ENCODE data around the gene MYLK. TPM values are rescaled to one million over a fixed set of nuclear protein-coding genes. Genes with fewer than 3 reads are reported as not detected.

Gene MYLK
- total and polyA plus RNA-seq, 2 of the 4 experiments (the other 2 are of a cell fraction) = 299 to 484 TPM

- ChIA-PET POLR2A (ENCODE audit: unreplicated experiment) (no interaction called here), CTCF (no interaction called here)
- Histone ChIP-seq H3K9me1 (ENCODE audit: insufficient read depth, low read length) (peaks cover 14% of the 10 kb centered on the region), H3K79me1 (ENCODE audit: low read depth in 1 of 2, low read length in 2 of 2) (peaks cover 23 to 53% of the 10 kb centered on the region in 2 experiments), H2AK5ac (ENCODE audit: low read depth, low read length) (no peak overlapping the region), H4K8ac (ENCODE audit: low read depth in 2 of 2, low read length in 2 of 2) (no peak overlapping the region; a peak in 1 of 4 replicates), H2BK20ac (ENCODE audit: low read depth, low read length) (no peak overlapping the region), H3K4me3 (ENCODE audit: insufficient read depth, low read depth, low read length) (no peak overlapping the region), H4K5ac (ENCODE audit: low read depth, low read length) (no peak overlapping the region), H3K9ac (ENCODE audit: low read depth, low read length) (no peak overlapping the region), H2BK120ac (ENCODE audit: low read depth, low read length) (no peak overlapping the region), H3K4me1 (ENCODE audit: control insufficient read depth, insufficient read depth, low read length) (peaks cover 16% of the 10 kb centered on the region), H3K36me3 (ENCODE audit: control insufficient read depth, insufficient read depth, low read length) (peaks cover 7% of the 10 kb centered on the region), H3K27ac (ENCODE audit: insufficient read depth, low read length) (no peak overlapping the region), H3K14ac (replicated peaks; ENCODE audit: low read depth, low read length) (no peak overlapping the region), H4K20me1 (ENCODE audit: insufficient read depth, low read length) (no peaks in the 10 kb centered on the region), H3K23ac (ENCODE audit: low read depth, low read length) (no peak overlapping the region), H3K4me2 (ENCODE audit: low read depth, low read length) (no peak overlapping the region), H4K91ac (ENCODE audit: insufficient read depth, low read depth, low read length) (no peak overlapping the region), H3K9me3 (ENCODE audit: control insufficient read depth, insufficient read depth, low read length) (peaks cover 13% of the 10 kb centered on the region), H3K27me3 (ENCODE audit: control insufficient read depth, insufficient read depth, low read length) (no peaks in the 10 kb centered on the region), H2BK5ac (ENCODE audit: low read depth, low read length, poor library complexity, severe bottlenecking) (no peak overlapping the region), H3K4ac (ENCODE audit: low read depth, low read length) (no peak overlapping the region), H2AFZ (replicated peaks; ENCODE audit: low read length, poor library complexity) (no peak overlapping the region), H3K56ac (ENCODE audit: extremely low read depth, insufficient read depth, low read length) (no peak overlapping the region), H3K18ac (ENCODE audit: low read depth, low read length) (no peak overlapping the region), H2BK15ac (ENCODE audit: low read depth, low read length) (no peak overlapping the region), H2AK9ac (replicated peaks; ENCODE audit: low read depth, low read length, poor library complexity) (no peak overlapping the region)
- no peak for TF ChIP-seq NFE2L2 (IDR thresholded peaks at IDR 0.05; ENCODE audit: low read depth, low read length)
- no peak for TF ChIP-seq BHLHE40 (IDR thresholded peaks at IDR 0.05; ENCODE audit: low read depth, low read length)
- no peak for TF ChIP-seq RCOR1 (IDR thresholded peaks at IDR 0.05; ENCODE audit: insufficient replicate concordance, low read length)
- TF ChIP-seq USF2 (IDR thresholded peaks at IDR 0.05; ENCODE audit: low read depth, low read length) = no peak
- TF ChIP-seq MXI1 (IDR thresholded peaks at IDR 0.05; ENCODE audit: borderline replicate concordance, low read depth, low read length) = no peak
- no peak for TF ChIP-seq CHD1 (IDR thresholded peaks at IDR 0.05; ENCODE audit: low read depth, low read length)
- no peak for TF ChIP-seq RAD21 (IDR thresholded peaks at IDR 0.05; ENCODE audit: low read length)
- no peak for TF ChIP-seq MAZ (IDR thresholded peaks at IDR 0.05; ENCODE audit: borderline replicate concordance, low read depth, low read length)
- no peak for TF ChIP-seq MAFK (IDR thresholded peaks at IDR 0.05; ENCODE audit: low read depth, low read length)
- no peak for TF ChIP-seq SMC3 (IDR thresholded peaks at IDR 0.05; ENCODE audit: low read depth, low read length)
- TF ChIP-seq ELK1 (IDR thresholded peaks at IDR 0.05; ENCODE audit: borderline replicate concordance, low read depth, low read length) = no peak
- no peak for TF ChIP-seq CEBPB (IDR thresholded peaks at IDR 0.05; ENCODE audit: low read depth, low read length)
- no peak for TF ChIP-seq POLR2A (IDR thresholded peaks at IDR 0.05; ENCODE audit: low read depth, low read length)
- no peak for TF ChIP-seq FOS (IDR thresholded peaks at IDR 0.05; ENCODE audit: low read depth, low read length)
- TF ChIP-seq RFX5 (IDR thresholded peaks at IDR 0.05; ENCODE audit: low read depth, low read length) = no peak
- no peak for TF ChIP-seq CTCF (conservative IDR thresholded peaks at IDR 0.05; ENCODE audit: low read depth, low read length)
- dilution Hi-C loops (cut with HindIII; ENCODE audit: low sequenced_read_pairs, unreplicated experiment) = no loop called here
- no peak for ATAC-seq (ENCODE audit: low read depth)
- BruUV-seq (replicated peaks) = no TSS peak
- intact Hi-C loops (cut with micrococcal nuclease) = no loop called here
- no peak for DNase-seq
- in situ Hi-C loops (cut with MboI; ENCODE audit: low sequenced_read_pairs) = no loop called here
These were observed 46.3 kb downstream of the MYLK start for GRCh38 chr3:123837858-123838257.

All from IMR-90 (cell line).